Jurkat, Clone E6-1 (cell line): Measurements from ENCODE around the gene ST6GALNAC2.

Experiments
- DNase-seq: peaks from one replicate; pipeline ENCODE4 v3.0.0-alpha.2; 2011; ENCODE audit warnings: low read depth, low spot score
- H3K4me3 ChIP-seq: 2 replicates; pipeline ENCODE4 v1.5.1; 2011; ENCODE audit warnings: mild to moderate bottlenecking, low read length, control low read depth, moderate library complexity

Gene ST6GALNAC2

DNA sequence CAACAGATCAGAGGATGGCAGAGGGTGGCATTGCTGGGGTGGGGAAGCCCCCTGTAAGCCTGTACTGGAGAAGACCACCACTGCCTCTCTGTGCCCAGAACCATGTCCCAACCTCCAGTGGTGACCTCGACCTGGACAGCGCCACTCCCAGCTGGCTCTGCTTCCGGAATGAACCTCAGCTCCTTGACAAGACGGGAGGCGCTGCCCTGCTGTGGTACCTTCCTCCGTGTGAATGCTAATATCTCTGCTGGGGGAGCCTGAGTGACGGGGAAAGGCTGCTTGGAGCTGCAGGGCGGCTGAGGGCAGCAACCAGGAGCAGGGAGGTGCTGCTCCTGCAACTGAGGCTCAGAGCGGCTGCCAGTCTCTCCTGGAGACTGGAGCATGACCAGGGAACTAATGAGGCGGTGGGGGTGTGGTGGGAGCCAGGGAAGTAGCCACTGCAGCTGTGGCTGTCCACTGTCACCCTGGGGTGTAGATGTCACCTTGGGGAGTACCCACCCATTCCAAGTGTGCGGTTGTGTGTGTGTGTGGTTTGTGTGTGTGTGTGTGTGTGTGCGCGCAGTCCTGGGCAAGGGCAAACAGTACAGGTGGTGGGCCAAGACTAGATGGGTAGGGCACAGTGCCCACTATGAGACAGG is 39.6 kb downstream of the ST6GALNAC2 start:
- DNase-seq: no peak
- H3K4me3 ChIP-seq: no peak overlapping the region

- no peak overlapping the region for H3K4me3 ChIP-seq
- no peak for DNase-seq
These were observed 40.9 kb downstream of the ST6GALNAC2 start for GRCh38 chr17:76544546-76545365.

- no peak overlapping the region for H3K4me3 ChIP-seq
- no peak for DNase-seq
These were observed 41.7 kb downstream of the ST6GALNAC2 start for GRCh38 chr17:76543826-76544545.

DNA sequence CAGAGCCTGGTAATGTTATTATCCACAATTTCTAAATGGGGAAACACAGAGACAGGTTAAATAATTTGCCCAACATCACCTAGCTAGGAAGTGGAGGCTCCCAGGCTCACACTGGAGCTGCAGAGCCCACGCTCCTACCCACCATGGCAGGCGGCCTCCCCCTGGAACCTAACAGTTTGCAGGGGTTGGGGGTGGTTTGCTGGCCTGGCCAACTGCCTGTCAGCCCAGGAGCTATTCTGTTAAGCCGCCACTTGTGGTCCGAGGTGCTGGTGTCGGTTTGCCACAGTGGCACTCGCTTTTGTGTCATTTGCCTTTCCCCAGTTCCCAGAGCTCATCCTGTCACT is 42.2 kb downstream of the ST6GALNAC2 start:
- DNase-seq: no peak
- no peak overlapping the region for H3K4me3 ChIP-seq

DNA sequence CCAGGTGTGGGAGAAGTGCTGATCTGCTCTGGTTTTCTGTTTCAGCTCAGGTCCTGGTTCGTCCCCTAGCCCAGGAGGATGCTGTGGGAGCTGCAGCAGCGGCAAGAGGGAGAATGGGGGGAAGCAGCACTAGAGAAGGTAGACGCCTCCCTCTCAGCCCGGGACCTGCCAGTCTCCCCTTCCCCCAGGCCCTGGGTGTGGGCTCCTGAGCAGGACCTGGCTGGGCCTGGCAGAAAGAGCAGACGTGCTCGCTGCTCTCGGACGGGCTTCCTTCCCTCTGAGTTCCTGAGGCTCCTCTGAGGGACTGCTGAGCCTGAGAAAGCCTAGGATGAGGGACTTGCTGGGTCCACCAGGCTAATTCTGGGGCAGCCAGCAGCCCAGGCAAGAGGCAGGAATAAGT is 42.7 kb downstream of the ST6GALNAC2 start:
- H3K4me3 ChIP-seq: no peak overlapping the region
- DNase-seq: no peak

GRCh38 chr17:76542566-76542971 is 43.1 kb downstream of the ST6GALNAC2 start:
- no peak for DNase-seq
- no peak overlapping the region for H3K4me3 ChIP-seq

DNA sequence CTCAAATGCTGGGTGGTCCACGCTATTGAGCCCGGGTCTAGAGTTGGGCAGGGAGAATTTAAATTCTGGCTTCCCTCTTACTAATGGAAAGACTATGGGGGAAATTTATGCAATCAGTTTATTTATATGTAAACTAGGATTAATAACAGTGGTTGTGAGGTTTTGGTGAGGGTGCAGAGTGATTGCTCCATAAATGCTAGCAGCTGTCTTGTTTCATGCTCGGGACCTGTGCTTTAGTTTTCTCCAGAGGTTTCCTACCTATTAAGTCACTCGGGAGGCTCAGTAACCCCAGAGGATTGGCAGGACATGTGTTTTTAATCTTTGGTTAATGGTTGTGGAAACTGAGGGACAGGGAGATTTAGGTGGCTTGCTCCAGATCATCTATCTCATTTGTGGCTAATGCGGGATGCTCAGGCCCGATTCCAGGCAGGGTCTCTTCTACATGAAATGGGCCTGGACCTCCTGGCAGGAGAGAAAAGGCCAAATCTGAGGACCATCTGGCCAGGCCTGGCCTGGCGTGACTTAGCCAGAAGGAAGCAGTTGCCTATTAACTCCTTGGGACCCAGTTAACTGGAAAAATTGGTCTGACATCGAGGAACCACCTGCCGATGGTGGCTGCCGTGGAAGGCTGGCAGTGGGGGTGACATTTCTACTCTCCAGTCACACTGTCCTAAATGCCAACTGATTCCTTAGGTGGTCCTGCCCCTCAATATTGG is 43.8 kb downstream of the ST6GALNAC2 start:
- DNase-seq: no peak
- no peak overlapping the region for H3K4me3 ChIP-seq

DNA sequence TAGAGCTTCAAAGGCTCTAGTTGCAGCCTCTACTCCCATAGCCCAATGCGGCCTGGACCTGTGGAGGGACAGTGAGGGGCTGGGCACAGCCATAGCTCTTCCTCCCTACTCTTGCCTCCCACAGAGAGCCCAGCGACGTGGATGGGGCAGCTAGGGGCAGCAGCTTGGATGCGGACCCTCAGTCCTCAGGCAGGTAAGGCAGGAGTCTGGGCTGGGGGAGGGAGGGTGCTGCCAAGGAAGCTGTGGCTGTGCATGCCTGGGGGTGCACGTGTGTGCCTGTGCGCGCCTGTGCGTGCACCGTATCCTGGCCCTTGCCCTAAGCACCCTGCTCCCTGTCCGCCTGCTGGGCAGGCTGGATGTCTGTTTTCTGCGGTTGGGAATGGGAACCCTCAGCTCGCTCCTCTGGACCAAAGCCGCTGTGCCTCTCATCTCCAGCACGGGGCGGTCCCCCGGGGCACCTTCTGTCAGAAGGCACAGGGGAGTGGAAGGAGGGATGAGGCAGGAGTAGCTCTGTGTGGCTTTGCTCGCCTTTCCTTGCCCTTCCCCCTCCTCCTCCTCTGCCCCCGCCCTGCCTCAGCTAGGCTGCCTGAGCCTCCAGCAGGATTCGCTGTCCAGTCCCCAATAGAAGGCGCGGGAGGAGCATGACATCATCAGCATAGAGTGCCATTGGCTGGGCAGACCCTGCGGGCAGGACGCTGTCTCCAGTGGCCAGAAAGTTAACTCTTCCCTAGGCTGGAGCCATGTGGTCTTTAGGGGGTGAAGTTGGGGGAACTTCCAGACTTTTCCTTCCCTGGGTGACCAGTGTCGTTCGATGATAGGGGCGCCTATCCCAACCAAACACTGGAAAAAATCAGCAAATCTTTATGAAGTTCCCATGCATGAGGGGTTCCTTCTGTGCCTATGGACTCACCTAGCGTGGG is 45.0 kb downstream of the ST6GALNAC2 start:
- DNase-seq: peak; percentile 59
- no peak overlapping the region for H3K4me3 ChIP-seq

GRCh38 chr17:76539631-76540271 is 45.9 kb downstream of the ST6GALNAC2 start, which contains the start of gene PRCD:
TSS of gene PRCD (plus strand) at chr17:76540044. CDS start at chr17:76540142, 98 bp downstream.
- no peak for DNase-seq
- H3K4me3 ChIP-seq: no peak within 1 kb of the TSS

GRCh38 chr17:76538941-76539570 is 46.6 kb downstream of the ST6GALNAC2 start:
- no peak for DNase-seq
- no peak overlapping the region for H3K4me3 ChIP-seq

- no peak for DNase-seq
- H3K4me3 ChIP-seq: no peak overlapping the region
These were observed 47.3 kb downstream of the ST6GALNAC2 start for GRCh38 chr17:76538281-76538931.

GRCh38 chr17:76537578-76538280 is 47.9 kb downstream of the ST6GALNAC2 start, which contains the start of gene CYGB:
TSS of gene CYGB (minus strand) at chr17:76537709. CDS start at chr17:76537542, 167 bp downstream.
- DNase-seq: no peak
- H3K4me3 ChIP-seq: no peak within 1 kb of the TSS

DNA sequence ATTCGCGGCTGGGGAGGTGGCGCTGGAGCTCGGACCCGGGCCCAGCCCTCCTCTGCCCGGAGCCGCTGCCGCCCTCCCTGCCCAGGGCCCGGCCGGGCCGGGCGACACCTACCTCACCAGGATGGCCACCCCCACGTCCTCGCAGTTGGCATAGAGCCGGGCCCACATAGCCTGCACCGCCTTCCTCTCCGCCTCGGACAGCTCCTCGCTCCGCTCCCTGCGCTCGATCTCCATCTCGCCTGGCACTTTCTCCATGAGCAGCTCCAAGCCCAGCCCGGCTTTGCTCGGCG is 48.4 kb downstream of the ST6GALNAC2 start:
- no peak overlapping the region for H3K4me3 ChIP-seq
- DNase-seq: no peak

- DNase-seq: no peak
- no peak overlapping the region for H3K4me3 ChIP-seq
These were observed 49.0 kb downstream of the ST6GALNAC2 start for GRCh38 chr17:76536511-76537287.

- no peak for DNase-seq
- H3K4me3 ChIP-seq: no peak overlapping the region
These were observed 49.7 kb downstream of the ST6GALNAC2 start for GRCh38 chr17:76535788-76536510.
